ENCODE measurements around the gene MAST4. TPM values are rescaled to one million over a fixed set of nuclear protein-coding genes. Genes with fewer than 3 reads are reported as not detected.

The MAST4 gene
- total and polyA plus RNA-seq, 2 donors from 2014 or later = 27.3 to 31.4 TPM

GRCh38 chr5:66969484-66969883, 373.3 kb downstream of the MAST4 start:
- no peak overlapping the region for H3K9ac ChIP-seq (ENCODE audit: low read length in 3 of 3)
- no peaks in the 10 kb centered on the region for H3K36me3 ChIP-seq (ENCODE audit: control insufficient read depth in 2 of 3, insufficient read depth in 3 of 3, low read length in 3 of 3)
- intact Hi-C loops (cut with DNase I) = no loop called here
- H3K4me3 ChIP-seq (ENCODE audit: low read length in 3 of 3) = no peak overlapping the region
- H3K4me1 ChIP-seq (ENCODE audit: control insufficient read depth in 2 of 3, insufficient read depth in 2 of 3, low read depth in 1 of 3, low read length in 3 of 3) = no peaks in the 10 kb centered on the region
- H3K9me3 ChIP-seq (ENCODE audit: control insufficient read depth in 2 of 3, insufficient read depth in 1 of 3, low read length in 3 of 3) = no peaks in the 10 kb centered on the region
- no peak overlapping the region for H3K27ac ChIP-seq (ENCODE audit: low read depth in 2 of 2, low read length in 2 of 2)
- no peaks in the 10 kb centered on the region for H3K27me3 ChIP-seq (ENCODE audit: control insufficient read depth, insufficient read depth, low read length)
- FAIRE-seq = no peak
- DNase-seq = no peak
- TF ChIP-seq CTCF (IDR thresholded peaks at IDR 0.05; ENCODE audit: borderline replicate concordance, extremely low read depth, insufficient read depth) = no peak

GRCh38 chr5:66969963-66970362, 373.8 kb downstream of the MAST4 start:
- no peaks in the 10 kb centered on the region for H3K4me1 ChIP-seq (ENCODE audit: control insufficient read depth in 2 of 3, insufficient read depth in 2 of 3, low read depth in 1 of 3, low read length in 3 of 3)
- H3K9me3 ChIP-seq (ENCODE audit: control insufficient read depth in 2 of 3, insufficient read depth in 1 of 3, low read length in 3 of 3) = no peaks in the 10 kb centered on the region
- no peak overlapping the region for H3K9ac ChIP-seq (ENCODE audit: low read length in 3 of 3)
- intact Hi-C loops (cut with DNase I) = no loop called here
- no peaks in the 10 kb centered on the region for H3K36me3 ChIP-seq (ENCODE audit: control insufficient read depth in 2 of 3, insufficient read depth in 3 of 3, low read length in 3 of 3)
- H3K27me3 ChIP-seq (ENCODE audit: control insufficient read depth, insufficient read depth, low read length) = no peaks in the 10 kb centered on the region
- H3K4me3 ChIP-seq (ENCODE audit: low read length in 3 of 3) = no peak overlapping the region
- FAIRE-seq = no peak
- H3K27ac ChIP-seq (ENCODE audit: low read depth in 2 of 2, low read length in 2 of 2) = no peak overlapping the region
- no peak for DNase-seq
- TF ChIP-seq CTCF (IDR thresholded peaks at IDR 0.05; ENCODE audit: borderline replicate concordance, extremely low read depth, insufficient read depth) = no peak

GRCh38 chr5:66972004-66972403, 375.8 kb downstream of the MAST4 start:
- no peak for TF ChIP-seq CTCF (IDR thresholded peaks at IDR 0.05; ENCODE audit: borderline replicate concordance, extremely low read depth, insufficient read depth)

GRCh38 chr5:66974256-66974655, 378.1 kb downstream of the MAST4 start:
- H3K27me3 ChIP-seq (ENCODE audit: control insufficient read depth, insufficient read depth, low read length) = no peaks in the 10 kb centered on the region
- H3K9ac ChIP-seq (ENCODE audit: low read length in 3 of 3) = no peak overlapping the region
- DNase-seq = no peak
- H3K9me3 ChIP-seq (ENCODE audit: control insufficient read depth in 2 of 3, insufficient read depth in 1 of 3, low read length in 3 of 3) = no peaks in the 10 kb centered on the region
- TF ChIP-seq CTCF (IDR thresholded peaks at IDR 0.05; ENCODE audit: borderline replicate concordance, extremely low read depth, insufficient read depth) = no peak
- no peak overlapping the region for H3K4me3 ChIP-seq (ENCODE audit: low read length in 3 of 3)
- H3K4me1 ChIP-seq (ENCODE audit: control insufficient read depth in 2 of 3, insufficient read depth in 2 of 3, low read depth in 1 of 3, low read length in 3 of 3) = no peaks in the 10 kb centered on the region
- intact Hi-C loops (cut with DNase I) = no loop called here
- H3K36me3 ChIP-seq (ENCODE audit: control insufficient read depth in 2 of 3, insufficient read depth in 3 of 3, low read length in 3 of 3) = no peaks in the 10 kb centered on the region
- FAIRE-seq = no peak
- no peak overlapping the region for H3K27ac ChIP-seq (ENCODE audit: low read depth in 2 of 2, low read length in 2 of 2)

More at GRCh38 chr5:66972004-66972403, 375.8 kb downstream of the MAST4 start:
- no peaks in the 10 kb centered on the region for H3K36me3 ChIP-seq (ENCODE audit: control insufficient read depth in 2 of 3, insufficient read depth in 3 of 3, low read length in 3 of 3)
- no peak overlapping the region for H3K4me3 ChIP-seq (ENCODE audit: low read length in 3 of 3)
- intact Hi-C loops (cut with DNase I) = no loop called here
- no peaks in the 10 kb centered on the region for H3K27me3 ChIP-seq (ENCODE audit: control insufficient read depth, insufficient read depth, low read length)
- FAIRE-seq (no peak), DNase-seq (no peak)
- no peak overlapping the region for H3K9ac ChIP-seq (ENCODE audit: low read length in 3 of 3)
- H3K4me1 ChIP-seq (ENCODE audit: control insufficient read depth in 2 of 3, insufficient read depth in 2 of 3, low read depth in 1 of 3, low read length in 3 of 3) = no peaks in the 10 kb centered on the region
- no peaks in the 10 kb centered on the region for H3K9me3 ChIP-seq (ENCODE audit: control insufficient read depth in 2 of 3, insufficient read depth in 1 of 3, low read length in 3 of 3)
- H3K27ac ChIP-seq (ENCODE audit: low read depth in 2 of 2, low read length in 2 of 2) = no peak overlapping the region
